Neural progenitor cell (in vitro differentiated cells): Measurements from ENCODE around the gene RNF125.

Source experiments
- CTCF ChIP-seq: fragments of 200-600 bp; sonication (generic); IDR thresholded peaks from 2 replicates; pipeline ENCODE4 v1.5.1; 2017; ENCODE audit warnings: antibody characterized with exemption, mild to moderate bottlenecking
- EZH2 ChIP-seq: fragments of 200-600 bp; sonication (generic); IDR thresholded peaks from 2 replicates; pipeline ENCODE4 v1.6.1; 2017; ENCODE audit warnings: antibody characterized with exemption, mild to moderate bottlenecking, moderate library complexity
- EZH2phosphoT487 ChIP-seq: fragments of 200-600 bp; sonication (generic); IDR thresholded peaks from 2 replicates; pipeline ENCODE4 v1.6.1; 2017; ENCODE audit warnings: antibody characterized with exemption

GRCh38 chr18:32083781-32084180 lies 65.2 kb downstream of the RNF125 start:
- no peak for TF ChIP-seq CTCF
- TF ChIP-seq EZH2: no peak
- TF ChIP-seq EZH2phosphoT487: no peak
